Measurements from ENCODE around the gene VKORC1L1. TPM values are rescaled to one million over a fixed set of nuclear protein-coding genes. Genes with fewer than 3 reads are reported as not detected.
"Not testable (repeated sequence)": the region's sequence is repeated elsewhere in the genome, so short reads cannot be mapped to it uniquely, and the experiment has no call there.

The VKORC1L1 gene
- polyA plus RNA-seq, 2 of the 4 experiments (the other 2 are of a cell fraction): 28.3 to 36.7 TPM

- no peaks in the 10 kb centered on the region for H3K9me3 ChIP-seq
- no peak for FAIRE-seq
- ChIA-PET CTCF (no interaction called here), POLR2A (no interaction called here)
- no peak overlapping the region for H3K27ac ChIP-seq
- TF ChIP-seq MAFK (IDR thresholded peaks at IDR 0.05; ENCODE audit: partially characterized antibody): peak; percentile 65
- TF ChIP-seq, protein P1, sequence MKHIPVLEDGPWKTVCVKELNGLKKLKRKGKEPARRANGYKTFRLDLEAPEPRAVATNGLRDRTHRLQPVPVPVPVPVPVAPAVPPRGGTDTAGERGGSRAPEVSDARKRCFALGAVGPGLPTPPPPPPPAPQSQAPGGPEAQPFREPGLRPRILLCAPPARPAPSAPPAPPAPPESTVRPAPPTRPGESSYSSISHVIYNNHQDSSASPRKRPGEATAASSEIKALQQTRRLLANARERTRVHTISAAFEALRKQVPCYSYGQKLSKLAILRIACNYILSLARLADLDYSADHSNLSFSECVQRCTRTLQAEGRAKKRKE (CRISPR knock-in tag; IDR thresholded peaks at IDR 0.05; ENCODE audit: low read depth): no peak
- DNase-seq (ENCODE audit: low read depth in 1 of 2, low spot score in 1 of 2): no peak
- WGBS (ENCODE audit: missing lambda C conversion rate): 91% methylated on average over 4 of the region's 4 CpGs
- H3K4me2 ChIP-seq: no peak overlapping the region
- H3K4me3 ChIP-seq: no peak overlapping the region
- no peak for ATAC-seq
- H3K4me1 ChIP-seq: peaks cover 11% of the 10 kb centered on the region
Observed at GRCh38 chr7:65955718-65956117, 82.8 kb downstream of the VKORC1L1 start.

GRCh38 chr7:65960351-65961074 lies 87.6 kb downstream of the VKORC1L1 start:
- no peak overlapping the region for H3K4me2 ChIP-seq
- DNase-seq (ENCODE audit: low read depth in 1 of 2, low spot score in 1 of 2) (no peak), ATAC-seq (peak; percentile 22 to 34; a peak in 3 of 6 replicates), FAIRE-seq (no peak)
- TF ChIP-seq HOXB13 (CRISPR knock-in tag; IDR thresholded peaks at IDR 0.05; ENCODE audit: low read depth) (no peak), RNF2 (IDR thresholded peaks at IDR 0.05; ENCODE audit: borderline replicate concordance, low read depth) (no peak), MYC (IDR thresholded peaks at IDR 0.05; ENCODE audit: borderline replicate concordance, low read length) (no peak), NFE2L2 (conservative IDR thresholded peaks at IDR 0.05; ENCODE audit: low read length) (no peak)
- no peak overlapping the region for H3K4me3 ChIP-seq
- H3K9me3 ChIP-seq: no peaks in the 10 kb centered on the region
- WGBS (ENCODE audit: missing lambda C conversion rate): 78% methylated on average over 19 of the region's 19 CpGs
- H3K4me1 ChIP-seq: no peaks in the 10 kb centered on the region
- CTCF ChIA-PET: no interaction called here
- POLR2A ChIA-PET: no interaction called here
- H3K27ac ChIP-seq: no peak overlapping the region

DNA sequence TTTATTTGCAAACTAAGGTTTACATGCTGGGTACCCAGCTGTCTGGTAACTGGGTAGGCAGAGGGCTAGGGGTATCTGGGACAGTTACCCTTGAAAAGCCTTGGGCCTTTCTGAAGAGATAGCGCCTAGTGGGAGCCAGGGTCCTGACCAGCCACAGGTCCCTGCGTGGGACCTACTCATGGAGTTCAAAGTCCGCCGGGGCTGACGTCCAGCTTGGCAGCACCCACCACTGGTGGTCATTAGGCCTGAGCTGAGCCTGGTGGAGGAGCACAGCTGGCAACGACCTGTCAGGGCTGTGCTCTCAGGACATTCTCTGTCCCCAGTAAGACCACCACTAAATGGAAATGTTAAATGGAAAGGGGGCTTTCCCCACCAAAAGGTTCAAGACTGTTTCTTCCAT lies 89.2 kb downstream of the VKORC1L1 start:
- Histone ChIP-seq H3K4me1 (no peaks in the 10 kb centered on the region), H3K27ac (no peak overlapping the region), H3K4me2 (no peak overlapping the region), H3K9me3 (no peaks in the 10 kb centered on the region), H3K4me3 (no peak overlapping the region)
- CTCF ChIA-PET: interaction anchor here (0.7 kb wide), 2 partner anchors 9 to 23 kb away, joined by 3 to 5 read pairs; no protein-coding TSS in a partner anchor
- POLR2A ChIA-PET: no interaction called here
- FAIRE-seq (no peak), ATAC-seq (no peak; a peak in 1 of 6 replicates), DNase-seq (ENCODE audit: low read depth in 1 of 2, low spot score in 1 of 2) (no peak)
- WGBS (ENCODE audit: missing lambda C conversion rate): 74% methylated on average over 6 of the region's 6 CpGs
- TF ChIP-seq HOXB13 (CRISPR knock-in tag; IDR thresholded peaks at IDR 0.05; ENCODE audit: low read depth): no peak
- TF ChIP-seq, protein P2, sequence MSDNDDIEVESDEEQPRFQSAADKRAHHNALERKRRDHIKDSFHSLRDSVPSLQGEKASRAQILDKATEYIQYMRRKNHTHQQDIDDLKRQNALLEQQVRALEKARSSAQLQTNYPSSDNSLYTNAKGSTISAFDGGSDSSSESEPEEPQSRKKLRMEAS (IDR thresholded peaks at IDR 0.05): no peak
- TF ChIP-seq ELK1 (IDR thresholded peaks at IDR 0.05; ENCODE audit: low read depth, low read length): no peak
- no peak for TF ChIP-seq TFCP2L1 (CRISPR knock-in tag; IDR thresholded peaks at IDR 0.05)
- no peak for TF ChIP-seq HOXA7 (CRISPR knock-in tag; IDR thresholded peaks at IDR 0.05)
- TF ChIP-seq, protein P3, sequence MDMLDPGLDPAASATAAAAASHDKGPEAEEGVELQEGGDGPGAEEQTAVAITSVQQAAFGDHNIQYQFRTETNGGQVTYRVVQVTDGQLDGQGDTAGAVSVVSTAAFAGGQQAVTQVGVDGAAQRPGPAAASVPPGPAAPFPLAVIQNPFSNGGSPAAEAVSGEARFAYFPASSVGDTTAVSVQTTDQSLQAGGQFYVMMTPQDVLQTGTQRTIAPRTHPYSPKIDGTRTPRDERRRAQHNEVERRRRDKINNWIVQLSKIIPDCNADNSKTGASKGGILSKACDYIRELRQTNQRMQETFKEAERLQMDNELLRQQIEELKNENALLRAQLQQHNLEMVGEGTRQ (IDR thresholded peaks at IDR 0.05): no peak
- TF ChIP-seq JUN (IDR thresholded peaks at IDR 0.05): no peak
- TF ChIP-seq FOSL2 (IDR thresholded peaks at IDR 0.05): no peak
- TF ChIP-seq FOSL2 (CRISPR knock-in tag; IDR thresholded peaks at IDR 0.05): no peak
- no peak for TF ChIP-seq POLR2A (IDR thresholded peaks at IDR 0.05; ENCODE audit: low read length)
- no peak for TF ChIP-seq CEBPB (IDR thresholded peaks at IDR 0.05)
- no peak for TF ChIP-seq REST (IDR thresholded peaks at IDR 0.05)
- TF ChIP-seq PHF8 (IDR thresholded peaks at IDR 0.05; ENCODE audit: borderline replicate concordance, low read depth): no peak

DNA sequence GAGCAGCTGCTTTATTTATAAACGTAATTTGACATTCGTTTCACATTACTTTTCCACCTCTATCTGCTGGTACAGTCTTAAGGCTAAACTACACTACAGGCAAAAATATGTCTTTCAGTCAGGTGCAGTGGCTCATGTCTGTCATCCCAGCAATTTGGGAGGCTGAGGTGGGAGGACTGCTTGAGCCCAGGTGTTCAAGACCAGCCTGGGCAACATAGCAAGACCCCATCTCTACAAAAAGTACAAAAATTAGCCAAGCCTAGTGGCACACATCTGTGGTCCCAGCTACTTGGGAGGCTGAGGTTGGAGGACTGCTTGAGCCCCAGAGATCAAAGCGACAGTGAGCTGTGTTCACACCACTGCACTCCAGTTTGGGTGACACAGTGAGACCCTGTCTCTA lies 91.8 kb downstream of the VKORC1L1 start:
- CTCF ChIA-PET: interaction anchor here (1.0 to 1.1 kb wide), 2 partner anchors 13 to 14 kb away, joined by 3 read pairs; no protein-coding TSS in a partner anchor

More for the DNA sequence above, 91.8 kb downstream of the VKORC1L1 start:
- FAIRE-seq; POLR2A ChIA-PET; H3K27ac ChIP-seq; ATAC-seq; H3K9me3 ChIP-seq; DNase-seq (ENCODE audit: low read depth in 1 of 2, low spot score in 1 of 2); H3K4me3 ChIP-seq; H3K4me2 ChIP-seq; H3K4me1 ChIP-seq: not testable (repeated sequence)
- 90% methylated on average over 3 of the region's 3 CpGs for WGBS (ENCODE audit: missing lambda C conversion rate)
